Renal cortex interstitium (tissue), 11 donors: Measurements from ENCODE around the gene MROH2A. TPM values are rescaled to one million over a fixed set of nuclear protein-coding genes. Genes with fewer than 3 reads are reported as not detected.

Experiments
- DNase-seq, 11 donors: peaks; one replicate each; pipeline ENCODE4 v3.0.0-alpha.2; 2013; ENCODE audit warnings: low read depth in 9 of 11, low spot score in 4 of 11; ENCODE audit errors: extremely low read depth in 1 of 11
- polyA plus RNA-seq, 3 donors: library from polyadenylated mRNA; unstranded; fragments of 120-200 nt; gene quantifications; one replicate each; pipeline ENCODE4 v1.2.1, GENCODE V29; 2013; ENCODE audit not compliant: insufficient read length in 3 of 3

Gene MROH2A
- polyA plus RNA-seq, 3 donors = 0.26 to 0.27 TPM; not detected in 1

- no peak for DNase-seq
Observed at GRCh38 chr2:233846387-233847247, 68.5 kb downstream of the MROH2A start.

GRCh38 chr2:233847248-233847898 is 69.2 kb downstream of the MROH2A start:
- no peak for DNase-seq

- DNase-seq = no peak
Observed at GRCh38 chr2:233848276-233848675, 70.1 kb downstream of the MROH2A start.

- no peak for DNase-seq
Observed at GRCh38 chr2:233849607-233850271, 71.6 kb downstream of the MROH2A start.

- DNase-seq = no peak
Observed at GRCh38 chr2:233850745-233851144, 72.6 kb downstream of the MROH2A start.

GRCh38 chr2:233851169-233851568 is 73.0 kb downstream of the MROH2A start:
- no peak for DNase-seq

GRCh38 chr2:233852056-233852455 is 73.9 kb downstream of the MROH2A start:
- DNase-seq = no peak

- no peak for DNase-seq
Observed at GRCh38 chr2:233853353-233853752, 75.2 kb downstream of the MROH2A start.

- DNase-seq = no peak
Observed at GRCh38 chr2:233853883-233854240, 75.7 kb downstream of the MROH2A start.

- DNase-seq = peak; percentile 83 to 95 (median 92)
Observed at GRCh38 chr2:233854241-233854981, 76.3 kb downstream of the MROH2A start, which contains the start of gene HJURP. Gene HJURP (minus strand): TSS chr2:233854535. CDS start chr2:233854500, 35 bp downstream.

- no peak for DNase-seq
Observed at GRCh38 chr2:233855345-233855744, 77.2 kb downstream of the MROH2A start.

- no peak for DNase-seq
Observed at GRCh38 chr2:233856184-233856583, 78.1 kb downstream of the MROH2A start.

GRCh38 chr2:233857511-233858141 is 79.5 kb downstream of the MROH2A start:
- DNase-seq = no peak

GRCh38 chr2:233858331-233858730 is 80.2 kb downstream of the MROH2A start:
- DNase-seq = no peak

- no peak for DNase-seq
Observed at GRCh38 chr2:233862261-233862768, 84.2 kb downstream of the MROH2A start.

- DNase-seq = no peak
Observed at GRCh38 chr2:233865838-233866237, 87.7 kb downstream of the MROH2A start.

- no peak for DNase-seq
Observed at GRCh38 chr2:233866479-233866878, 88.3 kb downstream of the MROH2A start.

GRCh38 chr2:233867993-233868532 is 89.9 kb downstream of the MROH2A start, which contains the start of gene MSL3B:
Gene MSL3B (minus strand): TSS chr2:233868386.
- DNase-seq = peak in 7 of 11 donors; percentile 12 to 33 (median 28)
